OCI-LY7 (cell line): Measurements from ENCODE around the gene PHF23. TPM values are rescaled to one million over a fixed set of nuclear protein-coding genes. Genes with fewer than 3 reads are reported as not detected.
A peak's percentile ranks its signal among the peaks of the same experiment; 100 is the strongest.

Experiments
- BruUV-seq: library from RNA; stranded (reverse); fragments of 400-500 nt; replicated peaks from 2 replicates; lab custom pipeline; 2021; lab: Mats Ljungman, UMichigan
- CTCF ChIA-PET: fragments of 300-600 bp; sonication (Branson Sonifier 250); formaldehyde crosslinking; loops from one replicate; lab custom pipeline; 2022; ENCODE audit warnings: antibody characterized with exemption; ENCODE audit not compliant: unreplicated experiment; lab: Charles Lee
- POLR2A ChIA-PET: fragments of 300-600 bp; sonication (Branson Sonifier 250); formaldehyde crosslinking; loops from one replicate; lab custom pipeline; 2022; ENCODE audit warnings: antibody characterized with exemption; lab: Charles Lee
- DNase-seq: peaks from one replicate; pipeline ENCODE4 v3.0.0-alpha.2; 2015; ENCODE audit warnings: low spot score
- H2AFZ ChIP-seq: fragments of 200-600 bp; sonication (generic), shearing (Covaris generic); 2 replicates; pipeline ENCODE4 v1.6.1; 2014; ENCODE audit warnings: mild to moderate bottlenecking, antibody characterized with exemption, low read length, moderate library complexity
- H3K27ac ChIP-seq: fragments of 200-600 bp; sonication (generic); 2 replicates; pipeline ENCODE4 v1.5.1; 2014; ENCODE audit warnings: mixed run types, low read depth, mild to moderate bottlenecking, moderate library complexity, low read length, inconsistent platforms; ENCODE audit not compliant: poor library complexity, severe bottlenecking
- H3K36me3 ChIP-seq: fragments of 200-600 bp; sonication (generic); 2 replicates; pipeline ENCODE4 v1.6.1; 2014; ENCODE audit warnings: mild to moderate bottlenecking, antibody characterized with exemption, low read length, moderate library complexity, mixed read lengths; ENCODE audit not compliant: insufficient read depth
- H3K4me1 ChIP-seq: fragments of 200-600 bp; sonication (generic); 2 replicates; pipeline ENCODE4 v1.5.1; 2014; ENCODE audit warnings: mild to moderate bottlenecking, low read length; ENCODE audit not compliant: insufficient read depth, poor library complexity, severe bottlenecking
- H3K4me2 ChIP-seq: fragments of 200-600 bp; sonication (generic); 2 replicates; pipeline ENCODE4 v1.6.1; 2014; ENCODE audit warnings: mild to moderate bottlenecking, low read length
- H3K4me3 ChIP-seq: fragments of 200-600 bp; sonication (generic); 2 replicates; pipeline ENCODE4 v1.5.1; 2014; ENCODE audit warnings: mild to moderate bottlenecking, low read depth, low read length; ENCODE audit not compliant: poor library complexity, severe bottlenecking
- H3K79me2 ChIP-seq: fragments of 200-600 bp; sonication (generic); 2 replicates; pipeline ENCODE4 v1.6.1; 2016; ENCODE audit warnings: low read depth, mild to moderate bottlenecking, low read length, moderate library complexity, mixed read lengths; ENCODE audit not compliant: insufficient read depth
- H3K9me2 ChIP-seq: fragments of 200-600 bp; sonication (generic); 2 replicates; pipeline ENCODE4 v1.6.1; 2016; ENCODE audit warnings: mild to moderate bottlenecking, low read length, mixed read lengths; ENCODE audit not compliant: insufficient read depth
- H3K9me3 ChIP-seq: fragments of 200-600 bp; sonication (generic); 2 replicates; pipeline ENCODE4 v1.6.1; 2014; ENCODE audit warnings: mild to moderate bottlenecking, mixed run types, low read length, mixed read lengths
- H4K20me1 ChIP-seq: fragments of 200-600 bp; sonication (generic); 2 replicates; pipeline ENCODE4 v1.6.1; 2014; ENCODE audit warnings: mild to moderate bottlenecking, antibody characterized with exemption, low read length, moderate library complexity, mixed read lengths; ENCODE audit not compliant: insufficient read depth
- CTCF ChIP-seq: fragments of 200-600 bp; sonication (generic); conservative IDR thresholded peaks from 2 replicates; pipeline ENCODE4 v1.5.1; 2014; ENCODE audit warnings: mild to moderate bottlenecking, antibody characterized with exemption, low read length, moderate library complexity, mixed read lengths
- EZH2phosphoT487 ChIP-seq: fragments of 200-600 bp; sonication (generic); IDR thresholded peaks from 2 replicates; pipeline ENCODE4 v1.6.1; 2018; ENCODE audit warnings: low read depth, borderline replicate concordance, mild to moderate bottlenecking, mixed run types, antibody characterized with exemption, low read length, moderate library complexity, mixed read lengths
- intact Hi-C: fragments of 100-400 bp; cut with micrococcal nuclease; formaldehyde crosslinking; loops from one replicate; pipeline ENCODE4 v1.10.0; 2022; ENCODE audit not compliant: unreplicated experiment
- total RNA-seq, 2 experiments: library from RNA; depleted of rRNA in 1 of 2; stranded (reverse); fragments of >200 nt in 1 of 2; shearing (Covaris generic) in 1 of 2; gene quantifications; 2 replicates each; pipeline ENCODE4 v1.2.3, GENCODE V29; 2014 to 2022

Gene PHF23
- total RNA-seq, 2 experiments from 2014 or later: 43.3 to 47.7 TPM

- peak; percentile 99 for DNase-seq
- Histone ChIP-seq H3K4me2 (peak overlapping the region; percentile 78), H3K4me1 (peaks cover 52% of the 10 kb centered on the region), H3K79me2 (peaks cover 30% of the 10 kb centered on the region), H3K9me3 (no peaks in the 10 kb centered on the region), H3K9me2 (no peaks in the 10 kb centered on the region), H2AFZ (no peak overlapping the region), H4K20me1 (no peaks in the 10 kb centered on the region), H3K4me3 (peak overlapping the region; percentile 75), H3K27ac (peak overlapping the region; percentile 65), H3K36me3 (no peaks in the 10 kb centered on the region)
- intact Hi-C loops: loop anchor here (1.0 to 2.0 kb wide), 2 partner anchors 24 to 93 kb away; partner anchors contain the start of genes EIF5A and PHF23
- POLR2A ChIA-PET: interaction anchor here (0.7 kb wide), 1 partner anchor 175 kb away, joined by 3 read pairs; no protein-coding TSS in a partner anchor
- BruUV-seq: no TSS peak
- TF ChIP-seq CTCF: peak; percentile 74
- TF ChIP-seq EZH2phosphoT487: no peak
- CTCF ChIA-PET: interaction anchor here (0.6 kb wide), 2 partner anchors 630 to 654 kb away, joined by 4 read pairs; no protein-coding TSS in a partner anchor
Observed at GRCh38 chr17:7214300-7215135, 24.7 kb downstream of the PHF23 start.

GRCh38 chr17:7213895-7214299 lies 25.4 kb downstream of the PHF23 start:
- DNase-seq: peak; percentile 86
- peak overlapping the region; percentile 75 for H3K4me3 ChIP-seq
- H3K36me3 ChIP-seq: no peaks in the 10 kb centered on the region
- no TSS peak for BruUV-seq
- H2AFZ ChIP-seq: no peak overlapping the region
- no peaks in the 10 kb centered on the region for H4K20me1 ChIP-seq
- CTCF ChIA-PET: interaction anchor here (0.6 kb wide), 1 partner anchor 654 kb away, joined by 4 read pairs; no protein-coding TSS in a partner anchor
- intact Hi-C loops: loop anchor here (1.0 to 2.0 kb wide), 2 partner anchors 25 to 93 kb away; partner anchors contain the start of genes EIF5A and PHF23
- peak overlapping the region; percentile 51 for H3K27ac ChIP-seq
- no peaks in the 10 kb centered on the region for H3K9me2 ChIP-seq
- peak overlapping the region; percentile 72 for H3K4me2 ChIP-seq
- POLR2A ChIA-PET: interaction anchor here (0.7 kb wide), 1 partner anchor 174 kb away, joined by 3 read pairs; no protein-coding TSS in a partner anchor
- no peaks in the 10 kb centered on the region for H3K9me3 ChIP-seq
- peaks cover 46% of the 10 kb centered on the region for H3K4me1 ChIP-seq
- peak; percentile 82 for TF ChIP-seq CTCF
- TF ChIP-seq EZH2phosphoT487: no peak
- peaks cover 30% of the 10 kb centered on the region for H3K79me2 ChIP-seq
